ENCODE measurements around the gene HELQ. TPM values are rescaled to one million over a fixed set of nuclear protein-coding genes. Genes with fewer than 3 reads are reported as not detected.

The HELQ gene
- total RNA-seq, 6 donors from 2014 or later = 8.9 to 26.2 (median 14.6) TPM

DNA sequence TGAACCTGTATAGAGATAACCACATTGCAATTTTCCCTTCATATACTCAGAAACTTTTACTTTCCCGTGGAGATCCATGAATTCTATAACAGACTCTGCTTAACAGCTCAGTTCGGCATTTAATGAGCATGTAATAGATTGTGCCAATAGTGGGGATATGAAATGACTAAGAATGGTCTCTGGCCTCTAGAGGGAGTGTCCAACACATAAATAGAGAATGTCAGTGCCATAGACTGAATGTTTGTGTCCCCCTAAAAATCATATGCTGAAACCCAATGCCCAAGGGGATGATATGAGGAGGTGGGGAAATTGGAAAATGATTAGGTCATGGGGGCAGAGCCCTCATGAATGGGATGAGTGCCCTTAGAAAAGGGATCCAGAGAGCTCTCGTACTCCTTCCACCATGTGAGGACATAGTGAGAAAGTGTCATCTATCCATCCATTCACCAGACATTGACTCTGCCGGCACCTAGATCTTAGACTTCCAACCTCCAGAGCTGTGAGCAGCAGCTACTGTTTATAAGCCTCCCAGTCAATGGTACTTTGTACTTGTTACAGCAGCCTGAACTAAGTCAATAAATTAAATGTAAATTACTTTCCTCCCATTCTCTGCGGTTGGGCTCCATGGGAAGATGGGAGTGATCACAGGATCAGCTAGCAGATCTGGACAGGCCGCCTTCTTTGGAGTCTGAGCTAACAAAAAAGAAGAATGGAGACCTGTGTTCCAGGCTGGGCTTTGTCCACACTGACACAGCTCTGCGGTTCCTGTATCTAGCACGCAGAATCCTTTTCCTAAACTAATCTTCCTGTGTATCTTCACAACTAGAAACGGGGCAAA, 92.9 kb downstream of the HELQ start:
- no peak overlapping the region for H3K27ac ChIP-seq
- ATAC-seq (ENCODE audit: low FRiP score in 2 of 2) (peak in 1 of 2 donors; percentile 76), DNase-seq (no peak)
- H3K4me1 ChIP-seq = peaks cover 0 to under 1% (median 0%) of the 10 kb centered on the region in 4 donors
- H3K9me3 ChIP-seq = no peaks in the 10 kb centered on the region
- H3K27me3 ChIP-seq = no peaks in the 10 kb centered on the region
- H3K36me3 ChIP-seq = no peaks in the 10 kb centered on the region
- WGBS, 2 donors = 78 to 86% methylated on average over 9 of the region's 9 CpGs
- no peak overlapping the region for H3K4me3 ChIP-seq
- TF ChIP-seq, protein P1, sequence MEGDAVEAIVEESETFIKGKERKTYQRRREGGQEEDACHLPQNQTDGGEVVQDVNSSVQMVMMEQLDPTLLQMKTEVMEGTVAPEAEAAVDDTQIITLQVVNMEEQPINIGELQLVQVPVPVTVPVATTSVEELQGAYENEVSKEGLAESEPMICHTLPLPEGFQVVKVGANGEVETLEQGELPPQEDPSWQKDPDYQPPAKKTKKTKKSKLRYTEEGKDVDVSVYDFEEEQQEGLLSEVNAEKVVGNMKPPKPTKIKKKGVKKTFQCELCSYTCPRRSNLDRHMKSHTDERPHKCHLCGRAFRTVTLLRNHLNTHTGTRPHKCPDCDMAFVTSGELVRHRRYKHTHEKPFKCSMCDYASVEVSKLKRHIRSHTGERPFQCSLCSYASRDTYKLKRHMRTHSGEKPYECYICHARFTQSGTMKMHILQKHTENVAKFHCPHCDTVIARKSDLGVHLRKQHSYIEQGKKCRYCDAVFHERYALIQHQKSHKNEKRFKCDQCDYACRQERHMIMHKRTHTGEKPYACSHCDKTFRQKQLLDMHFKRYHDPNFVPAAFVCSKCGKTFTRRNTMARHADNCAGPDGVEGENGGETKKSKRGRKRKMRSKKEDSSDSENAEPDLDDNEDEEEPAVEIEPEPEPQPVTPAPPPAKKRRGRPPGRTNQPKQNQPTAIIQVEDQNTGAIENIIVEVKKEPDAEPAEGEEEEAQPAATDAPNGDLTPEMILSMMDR (IDR thresholded peaks at IDR 0.05) = peak in 1 of 6 experiments; percentile 20
- no peak for TF ChIP-seq POLR2AphosphoS5 (IDR thresholded peaks at IDR 0.05)

DNA sequence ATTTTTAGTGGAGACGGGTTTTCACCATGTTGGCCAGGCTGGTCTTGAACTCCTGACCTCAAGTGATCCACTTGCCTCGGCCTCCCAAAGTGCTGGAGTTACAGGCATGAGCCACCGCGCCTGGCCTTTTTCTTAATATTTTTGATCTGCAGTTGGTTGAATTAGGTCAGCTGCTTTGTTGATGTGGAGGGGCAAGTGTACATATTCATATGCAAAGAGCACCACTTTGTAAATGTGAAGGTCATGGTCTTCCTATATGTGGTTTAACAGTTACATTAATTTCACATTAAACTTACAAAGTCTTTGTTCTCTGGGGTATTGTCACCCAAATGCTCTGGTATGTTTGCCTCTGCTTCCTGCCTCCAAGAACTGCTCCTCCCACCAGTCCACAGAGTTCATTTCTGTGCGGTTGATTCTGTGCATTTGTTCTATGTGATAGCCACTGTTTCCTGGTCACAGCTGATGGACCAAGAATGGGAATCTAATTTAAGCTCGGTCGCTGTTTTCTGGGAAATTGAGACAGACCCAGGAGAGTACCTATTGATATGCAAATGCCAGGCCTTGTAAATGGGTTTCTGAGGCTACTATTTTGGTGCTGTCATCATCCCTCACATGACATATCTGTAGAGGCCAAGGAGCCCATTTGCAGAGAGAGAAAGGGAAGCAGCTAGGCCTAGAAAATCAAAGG, 94.1 kb downstream of the HELQ start:
- Histone ChIP-seq H3K36me3 (no peaks in the 10 kb centered on the region), H3K4me3 (no peak overlapping the region), H3K27ac (no peak overlapping the region), H3K4me1 (peaks cover 0 to 10% (median 4%) of the 10 kb centered on the region in 4 donors), H3K9me3 (no peaks in the 10 kb centered on the region), H3K27me3 (no peaks in the 10 kb centered on the region)
- 88 to 91% methylated on average over 7 of the region's 7 CpGs for WGBS, 2 donors
- ATAC-seq (ENCODE audit: low FRiP score in 2 of 2) = no peak
- TF ChIP-seq, protein P1 (IDR thresholded peaks at IDR 0.05) = no peak
- no peak for DNase-seq

- H3K4me1 ChIP-seq = peaks cover 0 to 13% (median 5%) of the 10 kb centered on the region in 4 donors
- no peaks in the 10 kb centered on the region for H3K27me3 ChIP-seq
- no peak for ATAC-seq (ENCODE audit: low FRiP score in 2 of 2)
- TF ChIP-seq, protein P1 (IDR thresholded peaks at IDR 0.05) = no peak
- TF ChIP-seq POLR2A (IDR thresholded peaks at IDR 0.05) (no peak), POLR2AphosphoS5 (IDR thresholded peaks at IDR 0.05) (no peak), EP300 (IDR thresholded peaks at IDR 0.05) (no peak)
- no peak for DNase-seq
- 85 to 92% methylated on average over 4 of the region's 4 CpGs for WGBS, 2 donors
- H3K4me3 ChIP-seq = no peak overlapping the region
- no peaks in the 10 kb centered on the region for H3K36me3 ChIP-seq
- H3K9me3 ChIP-seq = no peaks in the 10 kb centered on the region
- no peak overlapping the region for H3K27ac ChIP-seq
Observed at GRCh38 chr4:83360018-83360417, 95.6 kb downstream of the HELQ start.

- Histone ChIP-seq H3K27me3 (no peaks in the 10 kb centered on the region), H3K36me3 (no peaks in the 10 kb centered on the region), H3K4me1 (peaks cover 0 to 13% (median 5%) of the 10 kb centered on the region in 4 donors), H3K4me3 (no peak overlapping the region), H3K9me3 (peaks cover 0 to 6% (median 0%) of the 10 kb centered on the region in 4 donors), H3K27ac (no peak overlapping the region)
- DNase-seq (no peak), ATAC-seq (ENCODE audit: low FRiP score in 2 of 2) (peak in 1 of 2 donors; percentile 35)
- 48 to 53% methylated on average over 1 of the region's 1 CpG for WGBS, 2 donors
- TF ChIP-seq POLR2AphosphoS5 (IDR thresholded peaks at IDR 0.05) = no peak
- no peak for TF ChIP-seq EP300 (IDR thresholded peaks at IDR 0.05)
- TF ChIP-seq POLR2A (IDR thresholded peaks at IDR 0.05) = no peak
- TF ChIP-seq, protein P1 (IDR thresholded peaks at IDR 0.05) = no peak
Observed at GRCh38 chr4:83358410-83358809, 97.2 kb downstream of the HELQ start.

Small RNAs within 50 kb of the gene (small RNA-seq; reads per million reads assigned to genes)
- gene AC114781.5 = 0 reads per million in 4 donors

Other genes with a start within 250 kb of the HELQ start
- gene COQ2, start 171.0 kb downstream of the HELQ start, total RNA-seq = 10 to 100 TPM in 5 of 6 donors, 1 to 10 TPM in 1; 8.8 to 18.8 (median 15.1) TPM
- 1 to 10 TPM; 2.1 to 9.1 (median 5.2) TPM for gene HPSE, start 121.0 kb downstream of the HELQ start, total RNA-seq
- gene MRPS18C, start 235 bp upstream of the HELQ start, total RNA-seq = 10 to 100 TPM in 4 of 6 donors, 1 to 10 TPM in 2; 3.4 to 38.4 (median 22.8) TPM
- gene ABRAXAS1, start 29.3 kb upstream of the HELQ start, total RNA-seq = 10 to 100 TPM in 2 of 6 donors, 1 to 10 TPM in 4; 4.1 to 22.2 (median 9.1) TPM
- 1 to 10 TPM in 5 of 6 donors, not detected in 1; 3.2 to 9.9 (median 8.4) TPM for gene GPAT3, start 80.3 kb upstream of the HELQ start, total RNA-seq